HG02870 (cell line): ENCODE data around the gene UPF3A.
"Not testable (repeated sequence)": the region's sequence is repeated elsewhere in the genome, so short reads cannot be mapped to it uniquely, and the experiment has no call there.

ENCODE experiments used
- ATAC-seq: cut with Tn5 transposase; IDR thresholded peaks from one replicate; pipeline ENCODE4 v1.9.1; 2021; ENCODE audit warnings: mild to moderate bottlenecking, moderate library complexity; ENCODE audit not compliant: unreplicated experiment

Gene UPF3A

GRCh38 chr13:114333881-114334280 lies 52.5 kb downstream of the UPF3A start:
- ATAC-seq = not testable (repeated sequence)

GRCh38 chr13:114334305-114335053 lies 53.1 kb downstream of the UPF3A start:
- ATAC-seq = no peak

GRCh38 chr13:114336457-114336856 lies 55.1 kb downstream of the UPF3A start:
- not testable (repeated sequence) for ATAC-seq

- ATAC-seq = no peak
Measured at GRCh38 chr13:114338959-114339358, 57.6 kb downstream of the UPF3A start.

GRCh38 chr13:114339857-114340534 lies 58.6 kb downstream of the UPF3A start:
- ATAC-seq = no peak

- no peak for ATAC-seq
Measured at GRCh38 chr13:114341003-114341777, 59.8 kb downstream of the UPF3A start.

GRCh38 chr13:114347256-114347655 lies 65.9 kb downstream of the UPF3A start:
- not testable (repeated sequence) for ATAC-seq

GRCh38 chr13:114352763-114353162 lies 71.4 kb downstream of the UPF3A start:
- not testable (repeated sequence) for ATAC-seq

GRCh38 chr13:114353382-114353781 lies 72.0 kb downstream of the UPF3A start:
- ATAC-seq = not testable (repeated sequence)
